SW480 (cell line): Measurements from ENCODE around the gene EPHB1.
"Not testable (repeated sequence)": the region's sequence is repeated elsewhere in the genome, so short reads cannot be mapped to it uniquely, and the experiment has no call there.

Source experiments
- DNase-seq: peaks from one replicate; pipeline ENCODE4 v3.0.0-alpha.2; 2016; ENCODE audit warnings: low spot score

Gene EPHB1

GRCh38 chr3:135084976-135085375 is 289.9 kb downstream of the EPHB1 start:
- no peak for DNase-seq

GRCh38 chr3:135085652-135086436 is 290.8 kb downstream of the EPHB1 start:
- no peak for DNase-seq

- no peak for DNase-seq
These were observed 292.7 kb downstream of the EPHB1 start for GRCh38 chr3:135087782-135088181.

DNA sequence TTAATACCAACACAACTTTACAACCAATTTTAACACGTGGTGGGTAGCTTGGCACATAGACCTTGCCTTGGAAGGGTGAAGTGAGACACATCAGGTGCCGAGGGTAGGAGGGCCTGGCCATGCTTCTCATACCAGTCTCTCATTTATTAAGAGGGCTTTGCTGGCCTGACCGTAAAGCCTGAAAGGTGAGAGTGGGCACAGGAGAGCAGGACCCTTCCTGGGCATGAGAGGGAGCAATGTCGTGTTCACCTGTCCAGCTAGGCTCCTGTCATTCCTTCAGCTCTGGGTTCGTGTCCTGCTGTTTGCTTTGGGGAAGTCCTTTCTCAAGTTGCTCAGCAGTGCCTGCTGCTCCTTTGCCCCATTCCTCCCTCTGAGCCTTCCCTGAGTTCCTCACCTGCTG is 294.4 kb downstream of the EPHB1 start:
- no peak for DNase-seq

DNA sequence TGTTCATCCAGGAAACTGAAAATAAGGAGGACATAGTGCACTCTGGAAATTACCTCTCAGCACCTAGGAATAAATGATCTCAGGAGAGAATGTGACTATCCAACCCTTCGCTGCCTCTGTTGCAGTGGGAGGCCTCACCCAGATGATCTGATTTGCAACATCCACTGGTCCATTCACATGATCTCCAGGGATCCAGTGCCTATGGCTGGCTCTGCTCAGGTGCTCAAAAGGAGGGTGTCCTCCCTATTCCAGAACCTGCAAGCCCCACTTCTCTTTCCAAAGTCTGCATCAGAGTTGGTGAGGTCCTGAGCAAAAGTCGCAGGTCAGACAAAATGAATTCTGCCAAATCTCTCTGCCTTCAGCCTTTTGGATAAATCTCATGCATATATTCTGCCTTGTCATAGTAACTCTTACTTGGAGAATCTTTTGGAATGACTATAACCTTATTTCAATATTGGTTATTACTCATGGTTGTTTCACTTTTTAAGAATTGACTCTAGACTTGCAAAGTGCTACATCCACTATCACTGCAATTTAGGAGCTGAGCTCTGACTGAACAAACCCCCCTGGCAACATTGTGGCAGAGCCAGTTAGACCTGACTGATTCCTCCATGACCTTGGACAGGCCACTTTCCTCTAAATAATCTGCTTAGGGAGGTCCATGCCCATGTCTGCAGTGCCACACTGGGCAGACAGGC is 295.1 kb downstream of the EPHB1 start:
- DNase-seq: no peak

DNA sequence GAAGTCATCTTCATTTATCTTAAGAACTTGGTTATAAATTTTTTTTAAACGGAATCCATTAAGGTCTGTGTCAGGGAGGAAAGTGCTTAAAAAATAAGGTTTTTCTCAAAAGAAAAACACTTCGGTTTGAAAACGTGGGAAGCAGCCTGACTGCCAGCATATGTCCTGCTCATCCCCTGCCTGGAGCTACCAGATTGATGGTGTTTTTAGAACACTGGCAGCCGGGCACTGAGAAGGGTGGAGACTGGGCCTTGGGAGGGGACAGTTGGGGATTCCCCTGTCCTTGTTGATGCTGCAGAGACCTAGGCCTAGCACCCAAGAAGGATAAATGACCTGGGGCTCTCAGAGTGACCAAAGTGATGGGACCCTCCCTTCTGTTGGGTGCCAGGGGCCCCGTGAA is 296.9 kb downstream of the EPHB1 start:
- no peak for DNase-seq

DNA sequence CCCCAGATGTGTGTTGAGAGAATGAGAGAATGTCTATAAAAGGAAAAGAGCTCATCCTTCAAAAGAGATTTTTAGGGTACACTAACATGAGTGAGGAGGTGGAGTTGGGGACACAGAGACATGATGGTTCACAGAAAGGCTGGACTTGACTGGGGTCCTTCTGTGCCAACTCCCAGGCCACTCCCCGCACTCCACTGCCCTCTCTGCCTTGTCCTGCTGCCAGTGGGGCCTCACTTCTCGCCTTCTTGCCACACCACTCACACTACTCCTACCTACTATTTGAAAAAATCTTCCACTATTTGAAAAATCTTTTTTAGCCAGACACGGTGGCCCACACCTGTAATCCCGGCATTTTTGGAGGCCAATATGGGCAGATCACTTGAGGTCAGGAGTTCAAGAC is 298.1 kb downstream of the EPHB1 start:
- no peak for DNase-seq

GRCh38 chr3:135097276-135097946 is 302.4 kb downstream of the EPHB1 start:
- DNase-seq: no peak

DNA sequence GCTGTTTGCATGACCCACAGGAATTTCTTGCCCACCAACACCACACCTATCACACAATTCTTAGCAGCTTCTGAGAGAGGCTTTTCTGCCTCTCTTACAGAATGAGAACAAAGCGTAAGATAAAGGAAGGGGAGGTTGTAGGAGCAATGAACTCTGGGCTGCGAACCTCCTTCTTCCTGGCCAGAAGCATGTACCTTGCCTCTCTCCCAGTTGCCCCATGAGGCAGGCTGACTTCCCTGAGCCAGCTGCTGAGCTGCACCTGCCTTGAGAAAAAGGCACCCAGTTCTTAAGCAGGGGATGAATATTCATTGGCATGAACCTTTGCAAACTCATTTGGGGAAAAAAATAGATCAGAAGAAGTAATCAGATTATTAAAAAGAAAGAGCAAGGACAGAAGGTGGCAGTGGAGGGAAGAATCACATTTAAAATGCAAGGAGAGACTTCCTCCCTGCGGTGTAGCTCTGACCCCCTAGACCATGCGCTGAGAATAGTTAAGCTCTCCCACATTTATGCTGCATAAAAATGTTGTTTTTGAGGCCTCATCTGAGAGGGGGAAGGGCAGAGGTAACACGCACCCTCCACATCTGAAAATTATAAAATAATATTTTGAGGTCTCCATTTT is 304.8 kb downstream of the EPHB1 start:
- no peak for DNase-seq

DNA sequence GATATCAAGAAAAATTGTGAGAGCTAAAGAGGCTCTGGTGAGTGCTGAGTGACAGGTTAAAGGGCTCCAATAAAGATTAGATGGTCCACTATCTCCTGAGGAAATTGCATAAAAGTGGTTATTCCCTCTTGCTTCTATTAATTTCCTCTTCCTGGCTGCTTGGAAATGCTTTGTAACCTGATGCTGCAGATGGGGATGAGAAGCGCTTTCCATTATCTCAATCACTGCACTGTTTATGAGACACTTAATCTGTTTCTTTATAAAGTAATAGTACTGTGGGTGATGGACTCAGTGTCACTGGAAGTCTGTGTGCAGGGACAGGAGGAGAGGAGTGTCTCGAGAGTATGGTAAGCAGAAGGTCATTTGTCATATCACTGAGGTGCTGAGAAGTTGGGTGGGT is 305.3 kb downstream of the EPHB1 start:
- DNase-seq: no peak

- no peak for DNase-seq
These were observed 308.9 kb downstream of the EPHB1 start for GRCh38 chr3:135103917-135104316.

DNA sequence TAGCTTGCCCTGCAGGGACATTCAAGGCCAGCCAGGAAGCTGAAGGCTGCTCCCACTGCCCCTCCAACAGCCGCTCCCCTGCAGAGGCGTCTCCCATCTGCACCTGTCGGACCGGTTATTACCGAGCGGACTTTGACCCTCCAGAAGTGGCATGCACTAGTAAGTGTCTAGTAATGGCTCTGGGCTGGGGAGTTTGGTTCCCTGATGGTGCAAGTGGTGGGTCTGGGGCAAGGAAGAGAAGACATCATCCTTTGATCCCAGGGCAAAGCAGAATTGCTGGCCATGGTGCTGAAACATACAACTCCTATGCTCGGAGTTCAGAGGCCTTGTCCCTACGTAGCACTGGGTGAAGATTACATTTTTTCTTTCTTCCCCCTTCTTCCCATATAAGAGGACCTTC is 311.4 kb downstream of the EPHB1 start:
- peak; percentile 38 for DNase-seq

GRCh38 chr3:135107043-135107442 is 312.0 kb downstream of the EPHB1 start:
- DNase-seq: no peak

- DNase-seq: no peak
These were observed 314.6 kb downstream of the EPHB1 start for GRCh38 chr3:135109681-135110080.

DNA sequence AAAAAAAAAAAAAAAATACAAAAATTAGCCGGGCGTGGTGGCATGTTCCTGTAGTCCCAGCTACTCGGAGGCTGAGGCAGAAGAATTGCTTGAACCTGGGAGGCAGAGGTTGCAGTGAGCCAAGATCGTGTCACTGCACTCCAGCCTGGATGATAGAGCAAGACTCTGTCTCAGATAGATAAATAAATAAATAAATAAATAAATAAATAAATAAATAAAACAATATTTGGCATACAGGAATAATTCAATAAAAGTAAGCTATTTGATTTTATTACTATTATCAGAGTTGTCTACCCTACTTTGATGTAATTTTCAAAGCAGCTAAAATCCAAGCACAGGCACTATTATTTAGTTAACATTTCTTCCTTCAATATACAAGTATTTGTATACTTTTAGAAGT is 319.5 kb downstream of the EPHB1 start:
- DNase-seq: not testable (repeated sequence)

DNA sequence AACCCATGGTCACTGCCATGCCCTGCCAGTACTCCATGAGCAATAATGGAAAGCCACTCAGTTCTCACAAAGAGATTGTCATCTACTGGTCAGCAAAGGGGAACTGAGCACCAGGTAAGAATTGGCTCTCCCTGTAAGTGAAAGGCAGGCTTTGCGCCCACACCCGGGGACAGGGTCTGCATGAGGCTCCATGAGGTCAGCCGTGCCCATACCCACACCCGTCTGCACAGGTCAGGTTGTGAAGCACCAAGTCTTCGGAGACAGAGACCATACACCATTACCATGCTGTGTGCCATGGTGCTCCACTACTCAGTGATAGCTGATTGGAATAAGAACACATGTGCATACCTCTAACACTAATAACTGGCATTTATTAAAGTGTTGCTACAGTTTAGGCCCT is 322.9 kb downstream of the EPHB1 start:
- no peak for DNase-seq

- no peak for DNase-seq
These were observed 323.7 kb downstream of the EPHB1 start for GRCh38 chr3:135118792-135119191.

DNA sequence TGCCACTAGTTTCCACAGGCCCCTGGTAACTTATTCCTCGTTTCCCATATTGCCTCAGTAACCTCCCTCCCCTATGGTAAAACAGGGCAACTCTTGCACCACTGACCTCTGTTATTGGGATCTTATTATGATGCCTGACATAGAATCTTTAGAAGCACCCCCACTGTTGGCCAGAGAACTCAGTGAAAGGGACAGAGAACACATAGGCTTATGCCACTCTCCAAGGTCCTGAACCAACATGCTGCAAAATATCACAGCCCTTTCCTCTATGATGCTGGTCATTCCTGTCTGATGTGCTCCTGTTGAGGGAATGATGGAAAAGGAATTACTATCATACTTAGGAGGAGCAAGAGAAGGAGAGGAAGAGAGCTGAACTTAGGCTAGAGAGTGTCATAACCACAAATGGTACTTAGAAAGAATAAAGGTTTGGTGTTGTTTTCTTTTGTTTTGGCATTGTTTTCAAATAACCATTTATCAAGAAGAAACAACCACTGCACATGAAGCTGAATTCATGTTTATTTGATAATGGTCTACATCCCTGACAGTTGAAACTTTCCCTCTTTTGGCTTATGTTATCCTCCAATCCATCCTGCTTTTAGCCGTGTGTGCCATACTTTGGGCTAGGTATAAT is 330.2 kb downstream of the EPHB1 start:
- DNase-seq: peak; percentile 8

- DNase-seq: no peak
These were observed 332.9 kb downstream of the EPHB1 start for GRCh38 chr3:135127946-135128470.

DNA sequence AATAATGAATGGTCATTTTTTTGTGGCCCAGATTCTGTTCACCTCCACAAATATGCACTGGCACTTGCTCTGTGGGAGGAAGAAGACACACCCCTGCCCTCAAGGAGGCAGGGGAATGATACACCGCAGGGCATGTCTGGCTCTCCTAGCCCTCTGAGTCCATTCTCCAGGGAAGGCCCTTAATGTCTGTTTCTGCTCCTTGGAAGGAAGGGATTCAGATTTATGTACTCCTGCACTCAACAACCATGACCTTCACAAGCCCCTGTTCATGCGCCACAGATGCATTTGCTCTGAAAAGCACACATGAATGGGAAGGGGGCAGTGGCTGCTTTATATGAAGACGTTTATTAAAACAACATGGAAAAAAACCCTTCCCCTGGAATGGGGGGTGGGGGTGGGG is 333.8 kb downstream of the EPHB1 start:
- no peak for DNase-seq

DNA sequence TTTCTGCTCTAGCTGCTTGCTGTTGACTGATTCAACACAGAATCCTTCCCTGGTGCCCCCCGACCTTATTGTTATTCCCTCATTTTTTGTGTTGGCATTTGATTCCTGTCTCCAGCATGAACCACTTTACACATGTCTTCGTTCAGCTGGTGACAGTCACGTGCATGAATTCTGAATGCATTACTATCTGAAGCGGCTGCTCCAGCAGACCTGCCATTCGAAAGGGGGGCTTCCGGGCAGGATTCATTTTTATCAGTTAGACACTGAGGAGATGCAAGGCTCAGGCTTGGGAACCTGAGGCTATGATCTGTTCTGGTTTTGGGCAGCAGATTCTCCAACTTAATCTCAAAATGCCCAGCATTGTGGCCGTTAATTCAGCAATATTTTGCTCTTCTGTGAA is 336.2 kb downstream of the EPHB1 start:
- no peak for DNase-seq
